Retinal pigment epithelial cell (primary cell): ENCODE results near the gene HUS1.
"Not testable (repeated sequence)": the region's sequence is repeated elsewhere in the genome, so short reads cannot be mapped to it uniquely, and the experiment has no call there.

Experiments used
- DNase-seq: peaks from one replicate; pipeline ENCODE4 v3.0.0-alpha.2; 2010; ENCODE audit warnings: low read depth
- H3K4me3 ChIP-seq: 2 replicates; pipeline ENCODE4 v1.5.1; 2011; ENCODE audit warnings: mild to moderate bottlenecking, low read length, control low read depth, moderate library complexity
- TF ChIP-seq, protein P1 (sequence below): conservative IDR thresholded peaks from 2 replicates; pipeline ENCODE4 v1.5.1; 2011; ENCODE audit warnings: low read depth, low read length, control low read depth, inconsistent platforms

HUS1 gene

DNA sequence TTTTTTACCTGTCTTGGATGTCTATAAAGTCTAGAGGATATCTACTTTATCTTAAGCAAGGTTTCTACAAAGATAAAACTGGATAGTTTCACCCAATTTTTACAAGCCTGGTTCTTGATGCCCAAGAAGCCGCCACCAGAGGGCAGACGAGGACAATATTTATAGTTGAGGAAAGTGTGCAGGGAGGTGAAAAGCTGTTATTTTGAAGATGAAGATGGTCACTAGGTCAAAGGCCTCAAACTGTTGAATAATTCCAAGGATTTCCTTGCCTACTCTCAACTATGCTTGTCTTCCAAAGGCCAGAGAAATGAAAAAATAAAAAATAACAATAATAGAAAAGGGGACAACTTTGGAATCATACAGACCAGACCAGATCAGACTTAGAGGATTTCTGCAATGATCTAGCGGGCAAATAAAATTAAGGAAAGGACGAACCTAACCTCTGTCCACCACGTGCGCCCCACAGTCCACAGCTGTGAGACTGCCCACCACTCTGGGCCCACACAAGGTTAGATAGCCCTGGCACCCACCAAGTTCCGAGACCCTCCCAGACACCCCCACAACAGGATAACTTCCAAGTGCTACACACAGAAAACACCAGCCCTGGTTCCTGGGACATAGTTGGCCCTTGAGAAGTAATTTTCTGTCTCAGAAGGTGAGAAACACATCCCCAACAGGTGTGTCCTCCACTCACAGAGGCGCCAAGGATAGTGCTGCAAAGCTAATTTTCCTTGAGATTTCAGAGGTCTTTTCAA is 34.0 kb downstream of the HUS1 start:
- DNase-seq = peak; percentile 9
- H3K4me3 ChIP-seq = no peak overlapping the region
- TF ChIP-seq, protein P1, sequence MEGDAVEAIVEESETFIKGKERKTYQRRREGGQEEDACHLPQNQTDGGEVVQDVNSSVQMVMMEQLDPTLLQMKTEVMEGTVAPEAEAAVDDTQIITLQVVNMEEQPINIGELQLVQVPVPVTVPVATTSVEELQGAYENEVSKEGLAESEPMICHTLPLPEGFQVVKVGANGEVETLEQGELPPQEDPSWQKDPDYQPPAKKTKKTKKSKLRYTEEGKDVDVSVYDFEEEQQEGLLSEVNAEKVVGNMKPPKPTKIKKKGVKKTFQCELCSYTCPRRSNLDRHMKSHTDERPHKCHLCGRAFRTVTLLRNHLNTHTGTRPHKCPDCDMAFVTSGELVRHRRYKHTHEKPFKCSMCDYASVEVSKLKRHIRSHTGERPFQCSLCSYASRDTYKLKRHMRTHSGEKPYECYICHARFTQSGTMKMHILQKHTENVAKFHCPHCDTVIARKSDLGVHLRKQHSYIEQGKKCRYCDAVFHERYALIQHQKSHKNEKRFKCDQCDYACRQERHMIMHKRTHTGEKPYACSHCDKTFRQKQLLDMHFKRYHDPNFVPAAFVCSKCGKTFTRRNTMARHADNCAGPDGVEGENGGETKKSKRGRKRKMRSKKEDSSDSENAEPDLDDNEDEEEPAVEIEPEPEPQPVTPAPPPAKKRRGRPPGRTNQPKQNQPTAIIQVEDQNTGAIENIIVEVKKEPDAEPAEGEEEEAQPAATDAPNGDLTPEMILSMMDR = peak; percentile 77

GRCh38 chr7:47944536-47945260 is 34.7 kb downstream of the HUS1 start:
- DNase-seq = no peak
- TF ChIP-seq, protein P1 = no peak
- H3K4me3 ChIP-seq = no peak overlapping the region

- TF ChIP-seq, protein P1 = no peak
- DNase-seq = no peak
These were observed 35.5 kb downstream of the HUS1 start for GRCh38 chr7:47943676-47944474.

DNA sequence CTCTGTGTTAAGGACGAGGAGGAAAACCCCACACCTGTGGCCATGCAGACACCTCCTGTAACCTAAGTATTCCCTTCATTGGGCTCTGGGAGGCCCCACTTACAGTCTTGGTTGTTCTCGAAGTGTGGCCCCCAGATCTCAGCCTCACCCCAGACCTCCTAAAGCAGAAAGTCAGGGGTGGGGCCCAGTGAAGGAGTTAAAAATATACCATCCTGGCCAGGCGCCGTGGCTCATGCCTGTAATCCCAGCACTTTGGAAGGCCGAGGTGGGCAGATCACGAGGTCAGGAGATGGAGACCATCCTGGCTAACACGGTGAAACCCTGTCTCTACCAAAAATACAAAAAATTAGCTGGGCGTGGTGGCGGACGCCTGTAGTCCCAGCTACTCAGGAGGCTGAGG is 36.8 kb downstream of the HUS1 start:
- DNase-seq, H3K4me3 ChIP-seq: not testable (repeated sequence)

More at GRCh38 chr7:47943676-47944474, 35.5 kb downstream of the HUS1 start:
- no peak overlapping the region for H3K4me3 ChIP-seq

GRCh38 chr7:47942132-47942531 is 37.3 kb downstream of the HUS1 start:
- peak; percentile 25 for DNase-seq
- no peak overlapping the region for H3K4me3 ChIP-seq
- TF ChIP-seq, protein P1 = no peak

GRCh38 chr7:47941136-47941844 is 38.1 kb downstream of the HUS1 start:
- DNase-seq = peak; percentile 52

More at GRCh38 chr7:47941136-47941844, 38.1 kb downstream of the HUS1 start:
- TF ChIP-seq, protein P1 = no peak
- no peak overlapping the region for H3K4me3 ChIP-seq
